ENCODE data around the gene CHPF2. TPM values are rescaled to one million over a fixed set of nuclear protein-coding genes. Genes with fewer than 3 reads are reported as not detected.
A peak's percentile ranks its signal among the peaks of the same experiment; 100 is the strongest.

The CHPF2 gene
- total RNA-seq, 4 donors from 2014 or later: 33.9 to 82.4 (median 58.7) TPM

DNA sequence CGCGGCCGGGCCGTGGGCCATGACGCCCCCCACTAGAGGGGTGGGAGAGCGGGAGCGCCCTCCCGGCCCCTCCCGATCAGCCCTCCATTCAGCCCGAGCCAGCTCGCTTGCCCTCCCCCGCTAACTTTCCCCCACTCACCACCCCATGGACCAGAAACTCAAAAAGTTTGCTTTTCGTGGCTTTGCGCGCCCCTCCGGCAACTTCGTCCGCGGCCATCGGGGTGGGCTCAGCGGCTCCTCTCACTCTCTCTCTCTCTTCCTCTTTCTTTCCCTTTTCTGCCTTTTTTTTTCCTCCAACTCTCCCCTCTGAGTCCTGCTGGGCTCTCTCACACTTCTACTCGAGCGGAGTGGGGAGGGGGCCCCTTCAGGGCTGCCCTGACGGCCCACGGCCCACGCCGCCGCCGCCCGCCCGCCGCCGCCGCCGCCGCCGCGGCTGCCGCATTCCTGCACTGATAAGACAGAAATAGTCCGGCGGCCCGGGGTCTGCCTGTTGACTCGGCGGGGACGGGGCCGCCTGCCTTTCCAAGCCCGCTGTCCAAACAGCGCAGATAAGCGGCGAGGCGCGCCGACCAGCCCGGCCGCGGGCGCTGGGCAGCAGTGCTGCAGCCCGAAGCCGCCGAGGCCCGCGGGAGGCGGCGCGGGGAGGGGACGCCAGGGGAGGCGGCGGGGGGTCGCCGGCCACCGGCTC is 16.2 kb downstream of the CHPF2 start, which contains the start of gene SMARCD3:
Gene SMARCD3 (minus strand): TSS at position 349 of the 688 bp plus-strand sequence. CDS start 132 bp downstream, at position 217.
- TF ChIP-seq, protein P1, sequence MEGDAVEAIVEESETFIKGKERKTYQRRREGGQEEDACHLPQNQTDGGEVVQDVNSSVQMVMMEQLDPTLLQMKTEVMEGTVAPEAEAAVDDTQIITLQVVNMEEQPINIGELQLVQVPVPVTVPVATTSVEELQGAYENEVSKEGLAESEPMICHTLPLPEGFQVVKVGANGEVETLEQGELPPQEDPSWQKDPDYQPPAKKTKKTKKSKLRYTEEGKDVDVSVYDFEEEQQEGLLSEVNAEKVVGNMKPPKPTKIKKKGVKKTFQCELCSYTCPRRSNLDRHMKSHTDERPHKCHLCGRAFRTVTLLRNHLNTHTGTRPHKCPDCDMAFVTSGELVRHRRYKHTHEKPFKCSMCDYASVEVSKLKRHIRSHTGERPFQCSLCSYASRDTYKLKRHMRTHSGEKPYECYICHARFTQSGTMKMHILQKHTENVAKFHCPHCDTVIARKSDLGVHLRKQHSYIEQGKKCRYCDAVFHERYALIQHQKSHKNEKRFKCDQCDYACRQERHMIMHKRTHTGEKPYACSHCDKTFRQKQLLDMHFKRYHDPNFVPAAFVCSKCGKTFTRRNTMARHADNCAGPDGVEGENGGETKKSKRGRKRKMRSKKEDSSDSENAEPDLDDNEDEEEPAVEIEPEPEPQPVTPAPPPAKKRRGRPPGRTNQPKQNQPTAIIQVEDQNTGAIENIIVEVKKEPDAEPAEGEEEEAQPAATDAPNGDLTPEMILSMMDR (IDR thresholded peaks at IDR 0.05): no peak
- no peak for TF ChIP-seq POLR2A (IDR thresholded peaks at IDR 0.05)
- no peaks in the 10 kb centered on the region for H3K36me3 ChIP-seq
- intact Hi-C loops (cut with DNase I): no loop called here
- peak; percentile 77 to 81 for DNase-seq
- H3K4me1 ChIP-seq: peaks cover 47 to 80% of the 10 kb centered on the region in 2 donors
- H3K9me3 ChIP-seq: no peaks in the 10 kb centered on the region
- H3K27ac ChIP-seq: peak within 1 kb of the TSS; percentile 29 to 91 (median 88)
- WGBS, 2 donors: 1 to 2% methylated on average over 36 to 42 of the region's 71 CpGs
- peak within 1 kb of the TSS; percentile 59 to 74 (median 60) for H3K4me3 ChIP-seq (replicated peaks in 1 of 3)
- H3K27me3 ChIP-seq: no peaks in the 10 kb centered on the region

DNA sequence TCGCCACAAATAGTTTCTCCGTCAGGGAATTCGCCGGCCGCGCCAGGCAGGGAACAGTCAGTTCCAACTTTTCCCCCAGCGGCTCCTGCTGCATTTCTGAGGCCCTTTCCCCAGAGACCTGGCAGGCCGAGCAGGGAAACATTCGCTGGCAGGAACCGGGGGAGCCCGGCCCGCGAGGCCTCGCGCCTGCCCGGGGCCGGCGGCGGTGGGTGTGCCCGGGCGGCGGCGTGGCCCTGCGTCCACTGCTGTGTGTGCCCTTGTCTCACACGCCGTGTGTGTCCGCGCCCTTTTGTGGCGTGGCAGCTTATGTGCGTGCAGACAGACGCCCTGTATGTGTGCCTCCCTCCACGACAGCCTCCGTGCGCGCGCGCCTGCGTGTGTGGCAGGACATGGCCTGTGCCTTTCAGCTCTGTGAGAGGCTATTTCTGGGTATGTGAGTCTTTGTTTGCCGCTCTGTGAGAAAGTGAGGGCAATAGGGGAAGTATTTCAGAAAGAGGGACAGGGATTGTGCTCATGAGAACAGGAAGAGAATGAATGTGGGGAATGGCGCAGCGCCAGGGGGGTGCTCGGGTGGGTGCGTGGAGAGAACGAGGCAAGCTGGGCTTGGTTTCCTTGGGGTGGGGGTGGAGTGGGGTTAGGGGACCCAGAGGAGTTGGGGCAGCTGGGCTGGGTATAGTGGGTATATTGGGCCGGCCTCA is 16.9 kb downstream of the CHPF2 start:
- Histone ChIP-seq H3K36me3 (no peaks in the 10 kb centered on the region), H3K4me3 (replicated peaks in 1 of 3) (peak overlapping the region; percentile 7 to 60 (median 59)), H3K9me3 (no peaks in the 10 kb centered on the region), H3K27ac (peak overlapping the region; percentile 29 to 91 (median 88)), H3K27me3 (no peaks in the 10 kb centered on the region), H3K4me1 (peaks cover 47 to 73% of the 10 kb centered on the region in 2 donors)
- intact Hi-C loops (cut with DNase I): no loop called here
- DNase-seq: peak; percentile 64 to 69
- 8 to 9% methylated on average over 16 to 17 of the region's 45 CpGs for WGBS, 2 donors
- TF ChIP-seq POLR2A (IDR thresholded peaks at IDR 0.05): peak in 1 of 2 donors; percentile 47
- TF ChIP-seq, protein P1 (IDR thresholded peaks at IDR 0.05): no peak

- Histone ChIP-seq H3K4me1 (peaks cover 45 to 68% of the 10 kb centered on the region in 2 donors), H3K4me3 (replicated peaks in 1 of 3) (peak overlapping the region in 1 of 3 donors; percentile 60), H3K36me3 (no peaks in the 10 kb centered on the region), H3K9me3 (no peaks in the 10 kb centered on the region), H3K27me3 (no peaks in the 10 kb centered on the region), H3K27ac (peak overlapping the region; percentile 29 to 91 (median 88))
- intact Hi-C loops (cut with DNase I): no loop called here
- 9 to 10% methylated on average over 4 to 5 of the region's 5 CpGs for WGBS, 2 donors
- TF ChIP-seq, protein P1 (IDR thresholded peaks at IDR 0.05): no peak
- no peak for TF ChIP-seq POLR2A (IDR thresholded peaks at IDR 0.05)
- DNase-seq: peak; percentile 83 to 86
These were observed 17.4 kb downstream of the CHPF2 start for GRCh38 chr7:151249732-151250072.

- no peak overlapping the region for H3K4me3 ChIP-seq (replicated peaks in 1 of 3)
- TF ChIP-seq POLR2A (IDR thresholded peaks at IDR 0.05): no peak
- TF ChIP-seq, protein P1 (IDR thresholded peaks at IDR 0.05): no peak
- no peaks in the 10 kb centered on the region for H3K9me3 ChIP-seq
- peak overlapping the region in 2 of 3 donors; percentile 88 to 91 for H3K27ac ChIP-seq
- peaks cover 40 to 61% of the 10 kb centered on the region in 2 donors for H3K4me1 ChIP-seq
- 69 to 81% methylated on average over 7 of the region's 7 CpGs for WGBS, 2 donors
- no peaks in the 10 kb centered on the region for H3K27me3 ChIP-seq
- intact Hi-C loops (cut with DNase I): no loop called here
- DNase-seq: no peak
- H3K36me3 ChIP-seq: no peaks in the 10 kb centered on the region
These were observed 18.2 kb downstream of the CHPF2 start for GRCh38 chr7:151250181-151251132.

Data from thyroid gland (tissue), 4 donors.